Measurements from ENCODE around the gene SUCLG2.

Gene SUCLG2

DNA sequence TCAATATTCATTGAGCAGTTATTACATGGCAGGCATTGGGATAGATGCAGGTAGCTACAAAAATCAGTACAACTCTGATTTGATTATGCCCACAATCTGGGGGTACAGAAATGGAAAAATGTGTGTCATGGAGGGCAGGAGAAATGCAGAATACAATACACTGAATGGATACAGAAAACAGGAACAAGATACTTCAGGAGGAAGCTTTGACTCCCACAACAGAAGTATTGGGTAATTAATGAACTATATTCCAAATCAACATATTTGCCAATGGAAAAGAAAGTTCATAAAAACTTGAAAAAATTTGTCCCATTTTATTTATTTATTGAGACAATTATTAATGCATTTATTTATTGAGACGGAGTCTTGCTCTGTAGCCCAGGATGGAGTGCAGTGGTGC, 207.0 kb downstream of the SUCLG2 start:
- no peak for TF ChIP-seq ZFX (IDR thresholded peaks at IDR 0.05)
- TF ChIP-seq, protein P1, sequence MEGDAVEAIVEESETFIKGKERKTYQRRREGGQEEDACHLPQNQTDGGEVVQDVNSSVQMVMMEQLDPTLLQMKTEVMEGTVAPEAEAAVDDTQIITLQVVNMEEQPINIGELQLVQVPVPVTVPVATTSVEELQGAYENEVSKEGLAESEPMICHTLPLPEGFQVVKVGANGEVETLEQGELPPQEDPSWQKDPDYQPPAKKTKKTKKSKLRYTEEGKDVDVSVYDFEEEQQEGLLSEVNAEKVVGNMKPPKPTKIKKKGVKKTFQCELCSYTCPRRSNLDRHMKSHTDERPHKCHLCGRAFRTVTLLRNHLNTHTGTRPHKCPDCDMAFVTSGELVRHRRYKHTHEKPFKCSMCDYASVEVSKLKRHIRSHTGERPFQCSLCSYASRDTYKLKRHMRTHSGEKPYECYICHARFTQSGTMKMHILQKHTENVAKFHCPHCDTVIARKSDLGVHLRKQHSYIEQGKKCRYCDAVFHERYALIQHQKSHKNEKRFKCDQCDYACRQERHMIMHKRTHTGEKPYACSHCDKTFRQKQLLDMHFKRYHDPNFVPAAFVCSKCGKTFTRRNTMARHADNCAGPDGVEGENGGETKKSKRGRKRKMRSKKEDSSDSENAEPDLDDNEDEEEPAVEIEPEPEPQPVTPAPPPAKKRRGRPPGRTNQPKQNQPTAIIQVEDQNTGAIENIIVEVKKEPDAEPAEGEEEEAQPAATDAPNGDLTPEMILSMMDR (conservative IDR thresholded peaks at IDR 0.05) = no peak
- H3K27ac ChIP-seq = no peak overlapping the region

DNA sequence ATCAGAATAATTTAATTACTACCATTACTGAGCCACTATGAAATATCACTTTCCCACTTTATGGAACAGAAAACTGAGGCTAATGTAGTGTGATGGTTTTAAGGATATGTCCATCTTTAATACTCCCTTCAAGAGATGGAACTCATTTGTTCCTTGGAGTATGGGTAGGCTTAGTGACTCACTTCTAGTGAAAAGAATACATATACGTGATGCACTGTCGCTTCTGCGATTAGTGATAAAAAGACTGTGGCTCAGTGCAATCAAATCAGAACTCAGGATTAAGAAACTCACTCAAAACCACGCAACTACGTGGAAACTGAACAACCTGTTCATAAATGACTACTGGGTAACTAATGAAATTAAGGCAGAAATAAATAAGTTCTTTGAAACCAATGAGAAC, 216.6 kb downstream of the SUCLG2 start:
- TF ChIP-seq ZFX (IDR thresholded peaks at IDR 0.05) = no peak
- TF ChIP-seq, protein P1 (conservative IDR thresholded peaks at IDR 0.05) = no peak
- no peak overlapping the region for H3K27ac ChIP-seq

DNA sequence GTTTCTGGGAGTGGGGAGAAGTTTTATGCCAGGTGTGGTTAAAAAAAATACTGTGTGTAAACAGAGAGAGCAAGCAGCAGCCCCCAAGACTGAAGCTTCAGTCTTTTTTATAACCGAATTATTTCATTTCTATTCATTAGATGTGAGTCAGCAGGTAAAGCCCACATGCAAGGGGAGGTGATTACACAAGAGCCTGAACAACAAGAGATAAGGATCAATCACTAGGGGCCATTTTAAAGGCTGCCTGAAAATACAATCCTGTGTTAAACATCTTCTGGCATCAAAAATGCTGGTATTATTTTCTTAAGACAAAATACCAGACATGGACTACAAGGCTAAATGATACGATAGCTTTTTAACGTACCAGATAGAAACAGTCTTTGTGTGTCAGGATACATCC, 217.3 kb downstream of the SUCLG2 start:
- TF ChIP-seq ZFX (IDR thresholded peaks at IDR 0.05) = no peak
- TF ChIP-seq, protein P1 (conservative IDR thresholded peaks at IDR 0.05) = no peak

DNA sequence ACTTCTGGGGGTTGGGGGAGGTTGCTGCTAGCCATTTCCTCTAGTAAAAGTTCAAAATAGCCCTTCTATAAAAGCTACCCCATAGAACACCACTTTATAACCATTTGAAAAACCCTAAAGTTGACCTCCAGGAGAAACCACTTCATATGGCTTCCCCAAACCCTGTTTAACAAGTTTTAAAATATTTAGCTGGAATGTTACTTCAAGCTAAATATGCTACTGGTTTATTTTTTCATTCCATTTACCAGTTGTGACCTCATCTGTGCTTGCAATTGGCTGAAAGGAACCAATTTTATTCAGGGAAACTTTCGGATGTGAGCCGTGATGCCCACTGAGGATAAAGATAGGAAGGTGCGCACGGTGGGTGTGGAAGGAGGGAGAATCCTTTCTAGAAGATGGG, 221.3 kb downstream of the SUCLG2 start:
- no peak for TF ChIP-seq ZFX (IDR thresholded peaks at IDR 0.05)
- TF ChIP-seq, protein P1 (conservative IDR thresholded peaks at IDR 0.05) = no peak
- H3K27ac ChIP-seq = no peak overlapping the region

More for the DNA sequence above, 217.3 kb downstream of the SUCLG2 start:
- no peak overlapping the region for H3K27ac ChIP-seq

DNA sequence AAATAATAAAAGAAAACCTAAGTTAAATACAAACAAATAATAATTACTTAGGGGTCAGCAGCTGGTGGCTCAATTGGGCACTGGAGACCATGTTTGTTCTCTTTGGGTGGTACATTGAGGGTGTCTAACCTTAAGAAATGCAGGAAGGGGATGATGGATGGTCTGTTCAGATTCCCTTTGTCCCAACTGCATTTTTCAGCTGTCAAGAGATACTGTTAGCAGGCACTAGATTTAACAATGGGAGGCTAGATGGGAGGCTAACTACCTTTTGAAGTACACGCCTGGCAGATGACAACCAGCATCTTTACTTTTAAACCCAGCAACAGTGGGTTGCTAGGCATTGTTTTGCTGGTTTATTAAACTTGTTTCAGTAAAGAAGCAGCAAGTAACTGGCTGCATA, 222.5 kb downstream of the SUCLG2 start:
- no peak for TF ChIP-seq ZFX (IDR thresholded peaks at IDR 0.05)
- TF ChIP-seq, protein P1 (conservative IDR thresholded peaks at IDR 0.05) = no peak
- H3K27ac ChIP-seq = no peak overlapping the region

DNA sequence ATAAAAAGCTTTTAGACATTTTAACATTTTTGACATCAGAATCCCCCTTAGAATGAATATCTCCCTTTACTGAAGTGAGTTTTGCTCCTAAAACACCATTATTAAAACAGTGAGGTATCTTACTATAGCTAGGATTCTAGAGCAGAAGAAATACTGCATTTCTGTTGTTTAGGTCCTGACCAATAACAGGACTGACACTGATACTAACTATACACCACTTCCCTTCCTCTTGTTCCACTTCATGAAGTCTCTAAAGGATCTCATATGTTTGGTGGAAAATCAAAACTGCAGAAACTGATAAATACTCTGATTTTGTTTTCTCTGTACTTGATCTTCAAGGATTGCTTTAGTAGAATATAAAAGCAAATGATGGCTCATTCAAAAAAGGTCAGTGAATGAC, 230.7 kb downstream of the SUCLG2 start:
- no peak overlapping the region for H3K27ac ChIP-seq
- TF ChIP-seq, protein P1 (conservative IDR thresholded peaks at IDR 0.05) = no peak
- TF ChIP-seq ZFX (IDR thresholded peaks at IDR 0.05) = no peak

DNA sequence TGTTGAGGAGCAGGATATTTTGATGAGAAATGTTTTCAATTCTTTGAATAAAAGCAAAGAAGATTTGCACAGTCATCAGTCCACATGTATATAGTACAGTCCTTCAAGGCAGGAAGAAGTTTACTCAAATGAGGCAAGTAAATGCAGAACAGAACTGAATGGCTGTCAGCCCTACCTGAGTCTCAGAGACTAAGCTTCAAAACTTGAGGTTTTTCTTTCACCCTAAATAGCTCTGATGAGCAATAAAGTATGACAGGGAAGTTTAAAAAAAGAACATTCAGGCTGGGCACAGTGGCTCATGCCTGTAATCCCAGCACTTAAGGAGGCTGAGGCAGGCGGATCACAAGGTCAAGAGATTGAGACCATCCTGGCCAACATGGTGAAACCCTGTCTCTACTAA, 232.5 kb downstream of the SUCLG2 start:
- H3K27ac ChIP-seq = no peak overlapping the region
- no peak for TF ChIP-seq ZFX (IDR thresholded peaks at IDR 0.05)
- TF ChIP-seq, protein P1 (conservative IDR thresholded peaks at IDR 0.05) = no peak

All from C4-2B (cell line).